Lower leg skin (tissue), 4 donors: ENCODE measurements around the gene SLC39A12. TPM values are rescaled to one million over a fixed set of nuclear protein-coding genes. Genes with fewer than 3 reads are reported as not detected.

ENCODE experiments used
- DNase-seq, 2 donors: peaks; one replicate each; pipeline ENCODE4 v3.0.0-alpha.2; 2019; ENCODE audit warnings: low spot score in 2 of 2
- H3K4me3 ChIP-seq: fragments of 200-600 bp; sonication (generic); 2 replicates; pipeline ENCODE4 v1.5.1; 2017; ENCODE audit warnings: mild to moderate bottlenecking, low read depth; ENCODE audit not compliant: poor library complexity, severe bottlenecking
- CTCF ChIP-seq, 3 donors: fragments of 450-650 bp; IDR thresholded peaks; one replicate each; pipeline ENCODE4 v1.5.1; 2016; ENCODE audit warnings: antibody characterized with exemption in 3 of 3, mild to moderate bottlenecking in 3 of 3, moderate library complexity in 2 of 3
- POLR2A ChIP-seq, 2 donors: fragments of 450-650 bp; IDR thresholded peaks; one replicate each; pipeline ENCODE4 v1.6.1; 2016 to 2017; ENCODE audit warnings: antibody characterized with exemption in 2 of 2, mild to moderate bottlenecking in 1 of 2, moderate library complexity in 1 of 2
- WGBS, 2 donors: methylation state at CpG; one replicate each; pipeline ENCODE4 v1.1.5; 2018; 5-methylcytosine and 5-hydroxymethylcytosine counted together
- intact Hi-C: fragments of 100-400 bp; cut with DNase I; formaldehyde crosslinking; loops from one replicate; pipeline ENCODE4 v1.15.0; 2023; ENCODE audit warnings: low total_unique reads
- total RNA-seq, 4 donors: library from RNA; depleted of rRNA; stranded (reverse); fragments of >200 nt; gene quantifications; one replicate each; pipeline ENCODE4 v1.1.0, GENCODE V29; 2016

SLC39A12 gene
- total RNA-seq, 4 donors from 2014 or later, result not detected

GRCh38 chr10:18075881-18076280, 124.2 kb downstream of the SLC39A12 start:
- TF ChIP-seq POLR2A (IDR thresholded peaks at IDR 0.05), result no peak
- no peak for TF ChIP-seq CTCF (IDR thresholded peaks at IDR 0.05)
- H3K4me3 ChIP-seq, result no peak overlapping the region
- intact Hi-C loops, result no loop called here
- no peak for DNase-seq
- WGBS, 2 donors, result 81 to 83% methylated on average over 3 of the region's 3 CpGs

DNA sequence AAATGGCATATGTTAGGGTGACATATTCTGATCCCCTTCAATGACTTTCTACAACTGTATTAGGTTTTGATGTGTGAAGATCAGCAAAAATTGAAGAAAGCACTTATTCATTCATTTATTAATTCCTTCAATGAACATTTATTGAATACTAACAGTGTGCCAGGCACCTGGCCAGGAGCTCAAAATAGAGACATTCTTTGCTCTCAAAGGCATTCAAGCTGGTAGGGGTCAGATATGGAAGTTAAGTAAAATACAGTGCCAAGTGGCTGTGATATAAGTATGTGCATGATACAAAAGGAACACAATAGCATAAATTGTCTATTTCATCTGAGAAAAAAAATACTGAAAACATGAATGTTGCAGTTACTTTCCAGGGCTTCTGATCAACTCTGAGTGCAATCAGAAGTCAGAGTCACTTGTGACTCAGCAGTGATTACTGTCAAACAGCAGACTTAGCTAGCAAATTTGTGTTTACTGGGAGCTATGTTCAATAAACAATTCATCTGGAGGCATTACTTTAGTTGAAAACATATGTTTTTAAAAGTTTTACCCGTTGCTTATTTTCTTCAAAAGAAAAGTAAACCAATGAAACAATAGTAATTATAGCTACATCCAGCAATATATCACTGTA, 128.1 kb downstream of the SLC39A12 start:
- no peak overlapping the region for H3K4me3 ChIP-seq
- intact Hi-C loops, result no loop called here
- 50 to 61% methylated on average over 1 of the region's 1 CpG for WGBS, 2 donors
- TF ChIP-seq CTCF (IDR thresholded peaks at IDR 0.05) (no peak), POLR2A (IDR thresholded peaks at IDR 0.05) (no peak)
- DNase-seq, result no peak

DNA sequence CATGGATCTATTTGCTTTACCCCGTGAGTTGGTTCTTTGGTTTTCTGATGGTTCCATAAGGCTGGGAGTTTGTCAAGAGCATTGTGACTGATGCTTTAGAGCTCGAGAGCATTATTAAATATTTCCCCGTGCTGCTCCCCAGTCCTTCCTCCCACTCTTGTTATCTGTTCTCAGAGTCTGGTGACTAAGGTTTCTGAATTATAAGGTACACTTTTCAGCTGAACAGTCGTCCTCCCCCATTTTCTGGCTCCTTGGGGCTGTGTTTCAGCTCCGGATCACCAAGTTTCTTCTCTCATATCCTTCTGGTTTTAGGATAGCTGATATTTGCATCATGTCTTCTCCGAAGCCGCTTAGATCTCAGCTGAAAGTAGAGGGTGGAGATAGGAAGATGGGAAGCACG, 130.7 kb downstream of the SLC39A12 start:
- TF ChIP-seq CTCF (IDR thresholded peaks at IDR 0.05) (no peak), POLR2A (IDR thresholded peaks at IDR 0.05) (no peak)

GRCh38 chr10:18085855-18086254, 134.1 kb downstream of the SLC39A12 start:
- intact Hi-C loops, result no loop called here
- no peak overlapping the region for H3K4me3 ChIP-seq
- TF ChIP-seq POLR2A (IDR thresholded peaks at IDR 0.05), result no peak
- no peak for TF ChIP-seq CTCF (IDR thresholded peaks at IDR 0.05)
- DNase-seq, result no peak
- 90 to 94% methylated on average over 4 of the region's 4 CpGs for WGBS, 2 donors

More for the DNA sequence above, 130.7 kb downstream of the SLC39A12 start:
- intact Hi-C loops, result no loop called here
- no peak for DNase-seq
- 81 to 85% methylated on average over 8 of the region's 8 CpGs for WGBS, 2 donors
- H3K4me3 ChIP-seq, result no peak overlapping the region

- H3K4me3 ChIP-seq, result no peak overlapping the region
- DNase-seq, result no peak
- intact Hi-C loops, result no loop called here
- TF ChIP-seq CTCF (IDR thresholded peaks at IDR 0.05) (no peak), POLR2A (IDR thresholded peaks at IDR 0.05) (no peak)
Measured at GRCh38 chr10:18086746-18087145, 135.0 kb downstream of the SLC39A12 start.

GRCh38 chr10:18087355-18087754, 135.6 kb downstream of the SLC39A12 start:
- TF ChIP-seq CTCF (IDR thresholded peaks at IDR 0.05) (no peak), POLR2A (IDR thresholded peaks at IDR 0.05) (no peak)
- intact Hi-C loops, result no loop called here
- 56 to 64% methylated on average over 5 of the region's 5 CpGs for WGBS, 2 donors
- H3K4me3 ChIP-seq, result no peak overlapping the region
- DNase-seq, result no peak
